SK-N-SH (cell line): ENCODE measurements around the gene MTCH2. TPM values are rescaled to one million over a fixed set of nuclear protein-coding genes. Genes with fewer than 3 reads are reported as not detected.

Experiments
- CTCF ChIA-PET: fragments of 300-600, 350-600 bp; formaldehyde crosslinking; extraction: SDS; loops from one replicate; lab custom pipeline; 2021; lab: Yijun Ruan, JAX
- POLR2A ChIA-PET: fragments of 350-600 bp; sonication (Branson Sonifier 250); formaldehyde crosslinking; extraction: SDS; loops from one replicate; lab custom pipeline; 2020; ENCODE audit warnings: antibody characterized with exemption, inconsistent platforms; lab: Yijun Ruan, JAX
- DNase-seq: peaks from one replicate; pipeline ENCODE4 v3.0.0; 2012
- H2AFZ ChIP-seq: fragments of 200-600 bp; sonication (generic); 2 replicates; pipeline ENCODE4 v1.8.1; 2016; ENCODE audit warnings: antibody characterized with exemption, mild to moderate bottlenecking, low read depth
- H3F3A ChIP-seq: fragments of 200-600 bp; sonication (generic); replicated peaks from 2 replicates; pipeline ENCODE3; 2016; ENCODE audit warnings: antibody characterized with exemption, mild to moderate bottlenecking; ENCODE audit not compliant: insufficient read depth
- H3K27ac ChIP-seq, 2 experiments: fragments of 200-500 bp in 1 of 2; fragments of 200-600 bp in 1 of 2; sonication (Bioruptor generic) in 1 of 2; sonication (generic), shearing (Covaris generic) in 1 of 2; 2 replicates each; pipeline versions ENCODE4 v1.5.1 to v1.6.1; 2014 to 2016; ENCODE audit warnings: low read depth in 2 of 2, inconsistent platforms in 1 of 2, low read length in 1 of 2, mild to moderate bottlenecking in 1 of 2, mixed read lengths in 1 of 2
- H3K27me3 ChIP-seq: fragments of 200-600 bp; sonication (generic), shearing (Covaris generic); 2 replicates; pipeline ENCODE4 v1.6.1; 2016; ENCODE audit warnings: mixed run types; ENCODE audit not compliant: insufficient read depth
- H3K36me3 ChIP-seq, 2 experiments: fragments of 200-500 bp in 1 of 2; fragments of 200-600 bp in 1 of 2; sonication (Bioruptor generic) in 1 of 2; sonication (generic) in 1 of 2; replicated peaks in 1 of 2; 2 replicates each; pipeline versions ENCODE3 to v1.5.1; 2014 to 2016; ENCODE audit warnings: low read length in 1 of 2, mild to moderate bottlenecking in 1 of 2; ENCODE audit not compliant: insufficient read depth in 2 of 2, control insufficient read depth in 1 of 2
- H3K4me1 ChIP-seq, 2 experiments: fragments of 200-500 bp in 1 of 2; fragments of 200-600 bp in 1 of 2; sonication (Bioruptor generic) in 1 of 2; sonication (generic), shearing (Covaris generic) in 1 of 2; 2 replicates each; pipeline versions ENCODE4 v1.5.1 to v1.6.1; 2014 to 2016; ENCODE audit warnings: low read depth in 1 of 2, low read length in 1 of 2, mixed run types in 1 of 2; ENCODE audit not compliant: insufficient read depth in 2 of 2, control insufficient read depth in 1 of 2
- H3K4me2 ChIP-seq: fragments of 200-600 bp; sonication (generic), shearing (Covaris generic); 2 replicates; pipeline ENCODE4 v1.6.1; 2017; ENCODE audit warnings: mixed run types
- H3K4me3 ChIP-seq, 2 experiments: fragments of 200-500 bp in 1 of 2; fragments of 200-600 bp in 1 of 2; sonication (Bioruptor generic) in 1 of 2; sonication (generic), shearing (Covaris generic) in 1 of 2; 2 replicates each; pipeline versions ENCODE4 v1.5.1 to v1.8.1; 2014 to 2016; ENCODE audit warnings: low read depth in 2 of 2, inconsistent platforms in 1 of 2, low read length in 1 of 2, mild to moderate bottlenecking in 1 of 2, mixed read lengths in 1 of 2, moderate library complexity in 1 of 2
- H3K79me2 ChIP-seq: fragments of 200-600 bp; sonication (generic); 2 replicates; pipeline ENCODE4 v1.8.1; 2017; ENCODE audit warnings: mild to moderate bottlenecking; ENCODE audit not compliant: insufficient read depth
- H3K9ac ChIP-seq: fragments of 200-600 bp; sonication (generic); 2 replicates; pipeline ENCODE4 v1.6.1; 2017; ENCODE audit warnings: mixed run types
- H3K9me2 ChIP-seq: fragments of 200-600 bp; sonication (generic); 2 replicates; pipeline ENCODE4 v1.6.1; 2017; ENCODE audit warnings: mixed run types
- H3K9me3 ChIP-seq: fragments of 200-600 bp; sonication (generic); 2 replicates; pipeline ENCODE4 v1.6.1; 2017; ENCODE audit warnings: mixed run types, mild to moderate bottlenecking, moderate library complexity
- H4K20me1 ChIP-seq: fragments of 200-600 bp; sonication (generic); 2 replicates; pipeline ENCODE4 v1.6.1; 2017; ENCODE audit warnings: mild to moderate bottlenecking, mixed run types; ENCODE audit not compliant: insufficient read depth
- CHD2 ChIP-seq: fragments of 150-350 bp; IDR thresholded peaks from 2 replicates; pipeline ENCODE4 v1.6.1; 2018; ENCODE audit warnings: low read length; ENCODE audit not compliant: partially characterized antibody
- EP300 ChIP-seq, 2 experiments: IDR thresholded peaks; 2 replicates each; pipeline versions ENCODE4 v1.4.0 to v1.6.1; 2012; ENCODE audit warnings: borderline replicate concordance in 1 of 2, low read depth in 1 of 2, low read length in 1 of 2
- FOSL2 ChIP-seq: IDR thresholded peaks from 2 replicates; pipeline ENCODE4 v1.4.0; 2012; ENCODE audit warnings: low read depth, mild to moderate bottlenecking, moderate library complexity, borderline replicate concordance
- GABPA ChIP-seq: IDR thresholded peaks from 2 replicates; pipeline ENCODE4 v1.4.0; 2012; ENCODE audit warnings: low read depth, mild to moderate bottlenecking
- GATA2 ChIP-seq: sonication (generic); formaldehyde crosslinking; IDR thresholded peaks from 2 replicates; pipeline ENCODE4 v1.5.0; 2020; ENCODE audit warnings: mild to moderate bottlenecking, missing genetic modification reagents
- JUND ChIP-seq: IDR thresholded peaks from 2 replicates; pipeline ENCODE4 v1.4.0; 2012
- MEF2A ChIP-seq: IDR thresholded peaks from 2 replicates; pipeline ENCODE4 v1.4.0; 2012; ENCODE audit warnings: low read depth, borderline replicate concordance
- MXI1 ChIP-seq: IDR thresholded peaks from 2 replicates; pipeline ENCODE4 v1.6.1; 2012; ENCODE audit warnings: mild to moderate bottlenecking, low read depth, low read length, improper control_type of control experiment
- POLR2AphosphoS5 ChIP-seq: IDR thresholded peaks from 2 replicates; pipeline ENCODE4 v1.6.1; 2012; ENCODE audit warnings: low read depth, low read length
- REST ChIP-seq: IDR thresholded peaks from 2 replicates; pipeline ENCODE4 v1.6.1; 2012; ENCODE audit warnings: mild to moderate bottlenecking, low read depth, low read length, moderate library complexity
- RFX5 ChIP-seq: IDR thresholded peaks from 2 replicates; pipeline ENCODE4 v1.6.1; 2012; ENCODE audit warnings: mild to moderate bottlenecking, improper control_type of control experiment, low read length
- SIN3A ChIP-seq: IDR thresholded peaks from 2 replicates; pipeline ENCODE4 v1.6.1; 2012; ENCODE audit warnings: low read depth, mild to moderate bottlenecking, low read length, moderate library complexity, borderline replicate concordance
- SMC3 ChIP-seq: IDR thresholded peaks from 2 replicates; pipeline ENCODE4 v1.6.1; 2012; ENCODE audit warnings: low read depth, low read length, improper control_type of control experiment
- TAF1 ChIP-seq: IDR thresholded peaks from 2 replicates; pipeline ENCODE4 v1.6.1; 2012; ENCODE audit warnings: low read depth, mild to moderate bottlenecking, low read length, moderate library complexity, borderline replicate concordance
- TCF12 ChIP-seq: IDR thresholded peaks from 2 replicates; pipeline ENCODE4 v1.4.0; 2012
- TEAD4 ChIP-seq: IDR thresholded peaks from 2 replicates; pipeline ENCODE4 v1.4.0; 2012; ENCODE audit warnings: mild to moderate bottlenecking, borderline replicate concordance; ENCODE audit not compliant: insufficient read depth
- YY1 ChIP-seq: IDR thresholded peaks from 2 replicates; pipeline ENCODE4 v1.4.0; 2012; ENCODE audit warnings: low read depth, mild to moderate bottlenecking
- WGBS: methylation state at CpG from one replicate; pipeline ENCODE4 v1.1.6; 2017; ENCODE audit warnings: low lambda C conversion rate; 5-methylcytosine and 5-hydroxymethylcytosine counted together
- polyA plus RNA-seq, 3 experiments: library from polyadenylated mRNA; depleted of rRNA; stranded (reverse); fragments of >200 nt; gene quantifications; 2 replicates each; pipeline ENCODE4 v1.2.3, GENCODE V29; 2012
- TF ChIP-seq, protein P1 (sequence below): IDR thresholded peaks from 2 replicates; pipeline ENCODE4 v1.4.0; 2012; ENCODE audit warnings: low read depth
- TF ChIP-seq, protein P2 (sequence below): IDR thresholded peaks from 2 replicates; pipeline ENCODE4 v1.4.0; 2012; ENCODE audit warnings: low read depth, borderline replicate concordance
- TF ChIP-seq, protein P3 (sequence below): fragments of 150-350 bp; IDR thresholded peaks from 2 replicates; pipeline ENCODE4 v1.6.1; 2017; ENCODE audit warnings: antibody characterized with exemption, low read length, low read depth, borderline replicate concordance

MTCH2 gene
- polyA plus RNA-seq, 1 of the 3 experiments (the other 2 are of a cell fraction), result 132 TPM

- H2AFZ ChIP-seq, result no peak overlapping the region
- CTCF ChIA-PET, result no interaction called here
- no peak for TF ChIP-seq RFX5
- no peak for TF ChIP-seq TCF12
- TF ChIP-seq JUND, result no peak
- no peak for TF ChIP-seq TAF1
- no peak for TF ChIP-seq REST
- TF ChIP-seq GATA2 (CRISPR knock-in tag), result no peak
- TF ChIP-seq GABPA, result no peak
- no peak for TF ChIP-seq MEF2A
- TF ChIP-seq, protein P1, sequence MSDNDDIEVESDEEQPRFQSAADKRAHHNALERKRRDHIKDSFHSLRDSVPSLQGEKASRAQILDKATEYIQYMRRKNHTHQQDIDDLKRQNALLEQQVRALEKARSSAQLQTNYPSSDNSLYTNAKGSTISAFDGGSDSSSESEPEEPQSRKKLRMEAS, result no peak
- no peak for TF ChIP-seq EP300 (IDR thresholded peaks at IDR 0.05; ENCODE audit: borderline replicate concordance in 1 of 2, low read depth in 1 of 2, low read length in 1 of 2)
- TF ChIP-seq, protein P2, sequence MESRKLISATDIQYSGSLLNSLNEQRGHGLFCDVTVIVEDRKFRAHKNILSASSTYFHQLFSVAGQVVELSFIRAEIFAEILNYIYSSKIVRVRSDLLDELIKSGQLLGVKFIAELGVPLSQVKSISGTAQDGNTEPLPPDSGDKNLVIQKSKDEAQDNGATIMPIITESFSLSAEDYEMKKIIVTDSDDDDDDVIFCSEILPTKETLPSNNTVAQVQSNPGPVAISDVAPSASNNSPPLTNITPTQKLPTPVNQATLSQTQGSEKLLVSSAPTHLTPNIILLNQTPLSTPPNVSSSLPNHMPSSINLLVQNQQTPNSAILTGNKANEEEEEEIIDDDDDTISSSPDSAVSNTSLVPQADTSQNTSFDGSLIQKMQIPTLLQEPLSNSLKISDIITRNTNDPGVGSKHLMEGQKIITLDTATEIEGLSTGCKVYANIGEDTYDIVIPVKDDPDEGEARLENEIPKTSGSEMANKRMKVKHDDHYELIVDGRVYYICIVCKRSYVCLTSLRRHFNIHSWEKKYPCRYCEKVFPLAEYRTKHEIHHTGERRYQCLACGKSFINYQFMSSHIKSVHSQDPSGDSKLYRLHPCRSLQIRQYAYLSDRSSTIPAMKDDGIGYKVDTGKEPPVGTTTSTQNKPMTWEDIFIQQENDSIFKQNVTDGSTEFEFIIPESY, result no peak
- no peak for TF ChIP-seq YY1
- no peak for TF ChIP-seq POLR2AphosphoS5
- TF ChIP-seq SMC3, result no peak
- TF ChIP-seq MXI1, result no peak
- TF ChIP-seq TEAD4, result no peak
- TF ChIP-seq SIN3A, result no peak
- TF ChIP-seq, protein P3, sequence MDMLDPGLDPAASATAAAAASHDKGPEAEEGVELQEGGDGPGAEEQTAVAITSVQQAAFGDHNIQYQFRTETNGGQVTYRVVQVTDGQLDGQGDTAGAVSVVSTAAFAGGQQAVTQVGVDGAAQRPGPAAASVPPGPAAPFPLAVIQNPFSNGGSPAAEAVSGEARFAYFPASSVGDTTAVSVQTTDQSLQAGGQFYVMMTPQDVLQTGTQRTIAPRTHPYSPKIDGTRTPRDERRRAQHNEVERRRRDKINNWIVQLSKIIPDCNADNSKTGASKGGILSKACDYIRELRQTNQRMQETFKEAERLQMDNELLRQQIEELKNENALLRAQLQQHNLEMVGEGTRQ, result no peak
- TF ChIP-seq FOSL2, result no peak
- TF ChIP-seq CHD2, result no peak
- no peaks in the 10 kb centered on the region for H3K79me2 ChIP-seq
- no peak overlapping the region for H3K9ac ChIP-seq
- POLR2A ChIA-PET, result interaction anchor here (1.1 kb wide), 1 partner anchor 31 kb away, joined by 3 read pairs; the partner anchor contains the start of genes KBTBD4 and NDUFS3
- H3K27ac ChIP-seq, result no peak overlapping the region
- H3K27me3 ChIP-seq, result no peaks in the 10 kb centered on the region
- H3K4me1 ChIP-seq, result peaks cover 10 to 20% of the 10 kb centered on the region in 2 experiments; a peak in 1 of 4 replicates
- 68% methylated on average over 3 of the region's 3 CpGs for WGBS
- H3K4me3 ChIP-seq, result no peak overlapping the region
- H3K9me2 ChIP-seq, result no peaks in the 10 kb centered on the region
- H4K20me1 ChIP-seq, result no peaks in the 10 kb centered on the region
- no peak for DNase-seq
- H3K36me3 ChIP-seq, result no peaks in the 10 kb centered on the region
- H3K4me2 ChIP-seq, result no peak overlapping the region
- peaks cover 5% of the 10 kb centered on the region for H3F3A ChIP-seq
- H3K9me3 ChIP-seq, result no peaks in the 10 kb centered on the region
These were observed 32.7 kb downstream of the MTCH2 start for GRCh38 chr11:47609675-47610074.
